HEK293 (cell line): ENCODE data around the gene DNAJB2.

Experiments
- CTCF ChIA-PET: fragments of 350-600 bp; formaldehyde crosslinking; extraction: SDS; loops from one replicate; lab custom pipeline; 2021; ENCODE audit warnings: antibody characterized with exemption; lab: Yijun Ruan, JAX
- POLR2A ChIA-PET: fragments of 300-600 bp; formaldehyde crosslinking; extraction: SDS; loops from one replicate; lab custom pipeline; 2020; ENCODE audit warnings: antibody characterized with exemption, inconsistent platforms; lab: Yijun Ruan, JAX
- H3K27ac ChIP-seq: fragments of 200-500 bp; sonication (Bioruptor generic); 2 replicates; pipeline ENCODE4 v1.5.1; 2014; ENCODE audit warnings: low read depth, low read length, control low read depth, inconsistent platforms; ENCODE audit errors: extremely low read depth
- H3K36me3 ChIP-seq, 2 experiments: fragments of 200-500 bp in 1 of 2; sonication (Bioruptor generic) in 1 of 2; 1 replicate in 1 of 2; 2 replicates in 1 of 2; pipeline ENCODE4 v1.5.1; 2014 to 2017; ENCODE audit warnings: inconsistent platforms in 2 of 2, low read length in 2 of 2; ENCODE audit not compliant: control insufficient read depth in 2 of 2, insufficient read depth in 1 of 2
- H3K4me1 ChIP-seq: fragments of 200-500 bp; sonication (Bioruptor generic); 2 replicates; pipeline ENCODE4 v1.5.1; 2014; ENCODE audit warnings: mild to moderate bottlenecking, low read length, inconsistent platforms; ENCODE audit not compliant: control insufficient read depth, insufficient read depth
- H3K4me3 ChIP-seq: 2 replicates; pipeline ENCODE4 v1.5.1; 2011; ENCODE audit warnings: low read depth, mild to moderate bottlenecking, control low read depth, low read length, moderate library complexity
- H3K9me3 ChIP-seq: fragments of 200-500 bp; sonication (Bioruptor generic); 2 replicates; pipeline ENCODE4 v1.5.1; 2014; ENCODE audit warnings: low read depth, low read length, inconsistent platforms; ENCODE audit not compliant: control insufficient read depth, insufficient read depth
- GFI1B ChIP-seq: fragments of 450-650 bp; formaldehyde crosslinking; IDR thresholded peaks from 2 replicates; pipeline ENCODE4 v1.5.1; 2016; ENCODE audit warnings: missing biosample characterization, missing genetic modification characterization
- GLI2 ChIP-seq: fragments of 450-650 bp; formaldehyde crosslinking; IDR thresholded peaks from 2 replicates; pipeline ENCODE4; 2017; ENCODE audit warnings: missing biosample characterization, missing genetic modification characterization, low read depth, borderline replicate concordance
- KLF1 ChIP-seq: fragments of 450-650 bp; formaldehyde crosslinking; IDR thresholded peaks from 2 replicates; pipeline ENCODE4 v1.5.1; 2016; ENCODE audit warnings: missing biosample characterization, missing genetic modification characterization
- OVOL3 ChIP-seq: fragments of 450-650 bp; formaldehyde crosslinking; IDR thresholded peaks from 2 replicates; pipeline ENCODE4 v1.5.1; 2016; ENCODE audit warnings: missing biosample characterization, missing genetic modification characterization
- REST ChIP-seq: fragments of 450-650 bp; formaldehyde crosslinking; IDR thresholded peaks from 2 replicates; pipeline ENCODE4 v1.5.1; 2016; ENCODE audit warnings: missing biosample characterization, missing genetic modification characterization
- SALL2 ChIP-seq: fragments of 450-650 bp; formaldehyde crosslinking; IDR thresholded peaks from 2 replicates; pipeline ENCODE4 v1.5.0; 2017; ENCODE audit warnings: missing biosample characterization, mild to moderate bottlenecking, missing genetic modification characterization, borderline replicate concordance
- ZNF138 ChIP-seq: fragments of 450-650 bp; formaldehyde crosslinking; IDR thresholded peaks from 2 replicates; pipeline ENCODE4 v1.5.1; 2016; ENCODE audit warnings: missing biosample characterization, missing genetic modification characterization, borderline replicate concordance
- ZNF148 ChIP-seq: fragments of 450-650 bp; formaldehyde crosslinking; IDR thresholded peaks from 2 replicates; pipeline ENCODE4 v1.5.0; 2017; ENCODE audit warnings: missing biosample characterization, missing genetic modification characterization, borderline replicate concordance
- ZNF174 ChIP-seq: fragments of 450-650 bp; formaldehyde crosslinking; IDR thresholded peaks from 2 replicates; pipeline ENCODE4 v1.5.0; 2017; ENCODE audit warnings: missing biosample characterization, mild to moderate bottlenecking, missing genetic modification characterization
- ZNF292 ChIP-seq: fragments of 450-650 bp; formaldehyde crosslinking; IDR thresholded peaks from 2 replicates; pipeline ENCODE4 v1.5.1; 2016; ENCODE audit warnings: low read depth, missing biosample characterization, missing genetic modification characterization, borderline replicate concordance
- ZNF341 ChIP-seq: fragments of 450-650 bp; formaldehyde crosslinking; IDR thresholded peaks from 2 replicates; pipeline ENCODE4; 2016; ENCODE audit warnings: low read depth, missing biosample characterization, missing genetic modification characterization
- ZNF350 ChIP-seq: fragments of 450-650 bp; formaldehyde crosslinking; IDR thresholded peaks from 2 replicates; pipeline ENCODE4 v1.5.0; 2017; ENCODE audit warnings: missing biosample characterization, mild to moderate bottlenecking, missing genetic modification characterization
- ZNF423 ChIP-seq: fragments of 450-650 bp; formaldehyde crosslinking; IDR thresholded peaks from 2 replicates; pipeline ENCODE4 v1.5.1; 2016; ENCODE audit warnings: missing biosample characterization, missing genetic modification characterization
- ZNF473 ChIP-seq: fragments of 450-650 bp; formaldehyde crosslinking; IDR thresholded peaks from 2 replicates; pipeline ENCODE4 v1.5.1; 2017; ENCODE audit warnings: missing biosample characterization, missing genetic modification characterization
- ZNF558 ChIP-seq: fragments of 450-650 bp; formaldehyde crosslinking; IDR thresholded peaks from 2 replicates; pipeline ENCODE4 v1.5.1; 2016; ENCODE audit warnings: missing biosample characterization, missing genetic modification characterization
- ZNF629 ChIP-seq: fragments of 450-650 bp; formaldehyde crosslinking; IDR thresholded peaks from 2 replicates; pipeline ENCODE4 v1.5.1; 2017; ENCODE audit warnings: missing biosample characterization, missing genetic modification characterization
- ZNF664 ChIP-seq: fragments of 450-650 bp; formaldehyde crosslinking; IDR thresholded peaks from 2 replicates; pipeline ENCODE4 v1.5.1; 2016; ENCODE audit warnings: missing biosample characterization, missing genetic modification characterization
- ZNF692 ChIP-seq: fragments of 450-650 bp; formaldehyde crosslinking; IDR thresholded peaks from 2 replicates; pipeline ENCODE4 v1.5.1; 2016; ENCODE audit warnings: missing biosample characterization, missing genetic modification characterization
- ZNF768 ChIP-seq: fragments of 450-650 bp; formaldehyde crosslinking; IDR thresholded peaks from 2 replicates; pipeline ENCODE4 v1.5.1; 2018; ENCODE audit warnings: missing biosample characterization, mild to moderate bottlenecking, missing genetic modification characterization

DNAJB2 gene

GRCh38 chr2:219243291-219243761, 35.8 kb upstream of the DNAJB2 start:
- TF ChIP-seq ZNF692 (tag by site-specific recombination) (no peak), KLF1 (no peak), OVOL3 (tag by site-specific recombination) (no peak), SALL2 (tag by site-specific recombination) (no peak)
- Histone ChIP-seq H3K9me3 (no peaks in the 10 kb centered on the region), H3K4me1 (peaks cover 5% of the 10 kb centered on the region; the same call in 1 of the 2 replicates), H3K27ac (no peak overlapping the region), H3K36me3 (peaks cover 0 to 38% of the 10 kb centered on the region in 2 experiments; a peak in 1 of 3 replicates), H3K4me3 (no peak overlapping the region)
- CTCF ChIA-PET: interaction anchor here (2.0 kb wide), 1 partner anchor 52 kb away, joined by 8 read pairs; no protein-coding TSS in a partner anchor
- POLR2A ChIA-PET: interaction anchor here (0.6 kb wide), 1 partner anchor 242 kb away, joined by 3 read pairs; no protein-coding TSS in a partner anchor

- peak overlapping the region; percentile 94 for H3K4me3 ChIP-seq
- H3K27ac ChIP-seq: no peak overlapping the region; the same call in 1 of the 2 replicates
- peaks cover 0 to 34% of the 10 kb centered on the region in 2 experiments; a peak in 1 of 3 replicates for H3K36me3 ChIP-seq
- H3K4me1 ChIP-seq: peaks cover 10% of the 10 kb centered on the region
- no peaks in the 10 kb centered on the region for H3K9me3 ChIP-seq
- TF ChIP-seq ZNF768 (peak; percentile 45; the same call in 1 of the 2 replicates), ZNF138 (no peak), REST (no peak), ZNF664 (tag by site-specific recombination) (peak; percentile 76; the same call in 1 of the 2 replicates), GFI1B (no peak)
- ChIA-PET POLR2A (interaction anchor here (0.6 to 2.3 kb wide), 17 partner anchors 10 to 335 kb away, joined by 3 to 17 read pairs (median 4); partner anchors contain the start of genes ABCB6, ANKZF1, ATG9A and CNPPD1), CTCF (interaction anchor here (0.8 to 3.2 kb wide), 10 partner anchors 15 to 262 kb away, joined by 3 to 35 read pairs (median 4); partner anchors contain the start of genes ANKZF1, CNPPD1 and DNAJB2)
Measured at GRCh38 chr2:219244789-219245147, 34.4 kb upstream of the DNAJB2 start.

GRCh38 chr2:219245148-219245898, 33.8 kb upstream of the DNAJB2 start, which contains the start of the genes GLB1L and STK16:
GLB1L (minus strand) TSS chr2:219245444; CDS start chr2:219243573, 1,871 bp downstream.
STK16 (plus strand) TSS chr2:219245479; CDS start chr2:219246000, 521 bp downstream.
- ChIA-PET POLR2A (interaction anchor here (0.6 to 2.3 kb wide), 18 partner anchors 10 to 336 kb away, joined by 3 to 17 read pairs (median 4); partner anchors contain the start of genes ABCB6, ANKZF1, ATG9A and CNPPD1), CTCF (interaction anchor here (0.5 to 3.2 kb wide), 11 partner anchors 15 to 265 kb away, joined by 3 to 35 read pairs (median 3); partner anchors contain the start of genes ANKZF1, CNPPD1 and DNAJB2)
- Histone ChIP-seq H3K4me3 (peak within 1 kb of the TSS; percentile 94), H3K4me1 (peaks cover 10% of the 10 kb centered on the region), H3K27ac (peak within 1 kb of the TSS; percentile 85), H3K9me3 (no peaks in the 10 kb centered on the region), H3K36me3 (peaks cover 0 to 31% of the 10 kb centered on the region in 2 experiments; a peak in 1 of 3 replicates)
- TF ChIP-seq ZNF629 (peak; percentile 79), GLI2 (tag by site-specific recombination) (no peak), ZNF473 (no peak), ZNF292 (tag by site-specific recombination) (no peak), ZNF558 (no peak), ZNF148 (tag by site-specific recombination) (no peak), ZNF423 (tag by site-specific recombination) (no peak), ZNF174 (tag by site-specific recombination) (no peak), ZNF341 (tag by site-specific recombination) (peak; percentile 36), ZNF350 (no peak)
